Neural progenitor cell (in vitro differentiated cells): Measurements from ENCODE around the gene CPM. TPM values are rescaled to one million over a fixed set of nuclear protein-coding genes. Genes with fewer than 3 reads are reported as not detected.

Experiments
- DNase-seq: peaks from one replicate; pipeline ENCODE4 v3.0.0-alpha.2; 2016; ENCODE audit warnings: low spot score
- H2AFZ ChIP-seq: fragments of 200-600 bp; sonication (generic); replicated peaks from 2 replicates; pipeline ENCODE4 v1.6.1; 2016; ENCODE audit warnings: antibody characterized with exemption
- H3F3A ChIP-seq: fragments of 200-600 bp; sonication (generic); 2 replicates; pipeline ENCODE4 v1.6.1; 2016; ENCODE audit warnings: antibody characterized with exemption, low read depth
- H3K27ac ChIP-seq: fragments of 200-600 bp; sonication (generic); 2 replicates; pipeline ENCODE4 v1.5.1; 2016; ENCODE audit warnings: mild to moderate bottlenecking
- H3K27me3 ChIP-seq: fragments of 200-600 bp; sonication (generic); 2 replicates; pipeline ENCODE4 v1.6.1; 2016; ENCODE audit warnings: mild to moderate bottlenecking, moderate library complexity
- H3K36me3 ChIP-seq: fragments of 200-600 bp; sonication (generic); 2 replicates; pipeline ENCODE4 v1.5.1; 2016
- H3K4me1 ChIP-seq: fragments of 200-600 bp; sonication (generic); 2 replicates; pipeline ENCODE4 v1.6.1; 2016; ENCODE audit warnings: mixed run types
- H3K4me2 ChIP-seq: fragments of 200-600 bp; sonication (generic); 2 replicates; pipeline ENCODE4 v1.6.1; 2016
- H3K4me3 ChIP-seq: fragments of 200-600 bp; sonication (generic); 2 replicates; pipeline ENCODE4 v1.5.1; 2016
- H3K79me2 ChIP-seq: fragments of 200-600 bp; sonication (generic); 2 replicates; pipeline ENCODE4 v1.6.1; 2016; ENCODE audit warnings: low read depth
- H3K9ac ChIP-seq: fragments of 200-600 bp; sonication (generic); 2 replicates; pipeline ENCODE4 v1.6.1; 2016
- H3K9me3 ChIP-seq: fragments of 200-600 bp; sonication (generic); 2 replicates; pipeline ENCODE4 v1.5.1; 2016; ENCODE audit warnings: low read depth
- H4K20me1 ChIP-seq: fragments of 200-600 bp; sonication (generic); 2 replicates; pipeline ENCODE4 v1.6.1; 2016; ENCODE audit warnings: low read depth
- H3K27ac Mint-ChIP-seq: 3 replicates; pipeline ENCODE4 v1.8.0; 2021; ENCODE audit warnings: mixed read lengths
- H3K27me3 Mint-ChIP-seq: 2 replicates; pipeline ENCODE4 v1.8.0; 2022; ENCODE audit warnings: low read depth, mild to moderate bottlenecking, inconsistent platforms, moderate library complexity, mixed read lengths; ENCODE audit not compliant: insufficient read depth
- H3K36me3 Mint-ChIP-seq: 3 replicates; pipeline ENCODE4 v1.8.0; 2021; ENCODE audit warnings: mixed read lengths
- H3K4me1 Mint-ChIP-seq: 3 replicates; pipeline ENCODE4 v1.8.0; 2021; ENCODE audit warnings: mixed read lengths
- H3K4me3 Mint-ChIP-seq: 3 replicates; pipeline ENCODE4 v1.8.0; 2021; ENCODE audit warnings: mild to moderate bottlenecking, moderate library complexity, mixed read lengths
- H3K9me3 Mint-ChIP-seq: 3 replicates; pipeline ENCODE4 v1.8.0; 2020; ENCODE audit warnings: mixed read lengths
- EZH2 ChIP-seq: fragments of 200-600 bp; sonication (generic); IDR thresholded peaks from 2 replicates; pipeline ENCODE4 v1.6.1; 2017; ENCODE audit warnings: antibody characterized with exemption, mild to moderate bottlenecking, moderate library complexity
- EZH2phosphoT487 ChIP-seq: fragments of 200-600 bp; sonication (generic); IDR thresholded peaks from 2 replicates; pipeline ENCODE4 v1.6.1; 2017; ENCODE audit warnings: antibody characterized with exemption
- total RNA-seq: library from RNA; depleted of rRNA; stranded (reverse); fragments of >200 nt; gene quantifications from 2 replicates; pipeline ENCODE4 v1.2.3, GENCODE V29; 2015; ENCODE audit warnings: low replicate concordance
- TF ChIP-seq, protein P1 (sequence below): fragments of 200-600 bp; sonication (generic); IDR thresholded peaks from 2 replicates; pipeline ENCODE4 v1.5.1; 2017; ENCODE audit warnings: antibody characterized with exemption, mild to moderate bottlenecking

The CPM gene
- total RNA-seq, 1 donor from 2014 or later = 0.02 TPM

DNA sequence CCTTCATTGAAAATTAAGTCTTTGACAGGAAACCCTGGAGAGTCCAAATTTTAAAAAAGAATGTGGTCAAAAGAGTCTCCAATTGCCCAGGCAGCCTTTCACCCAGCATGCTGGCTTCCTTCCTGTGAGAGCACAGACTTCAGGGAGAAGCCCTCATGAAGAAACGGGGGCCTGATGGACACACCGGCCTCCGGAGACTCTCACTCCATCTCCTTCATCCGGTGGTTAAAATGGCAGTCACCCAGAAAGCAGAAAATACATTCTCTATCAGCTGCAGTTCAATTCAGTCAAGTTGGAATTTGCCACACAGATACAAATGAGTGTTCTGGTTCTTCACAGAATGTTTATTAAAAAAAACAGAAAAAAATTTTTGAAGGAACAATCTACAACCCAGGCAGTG lies 56.5 kb downstream of the CPM start:
- no peaks in the 10 kb centered on the region for H3K36me3 ChIP-seq
- no peaks in the 10 kb centered on the region for H3K4me1 ChIP-seq
- Mint-ChIP-seq H3K27me3 (peaks cover 3% of the 10 kb centered on the region), H3K9me3 (peaks cover 8% of the 10 kb centered on the region), H3K36me3 (no peaks in the 10 kb centered on the region), H3K4me3 (no peak overlapping the region), H3K4me1 (peaks cover 11% of the 10 kb centered on the region), H3K27ac (peak overlapping the region; percentile 89)
- no peak overlapping the region for H3K9ac ChIP-seq
- TF ChIP-seq, protein P1, sequence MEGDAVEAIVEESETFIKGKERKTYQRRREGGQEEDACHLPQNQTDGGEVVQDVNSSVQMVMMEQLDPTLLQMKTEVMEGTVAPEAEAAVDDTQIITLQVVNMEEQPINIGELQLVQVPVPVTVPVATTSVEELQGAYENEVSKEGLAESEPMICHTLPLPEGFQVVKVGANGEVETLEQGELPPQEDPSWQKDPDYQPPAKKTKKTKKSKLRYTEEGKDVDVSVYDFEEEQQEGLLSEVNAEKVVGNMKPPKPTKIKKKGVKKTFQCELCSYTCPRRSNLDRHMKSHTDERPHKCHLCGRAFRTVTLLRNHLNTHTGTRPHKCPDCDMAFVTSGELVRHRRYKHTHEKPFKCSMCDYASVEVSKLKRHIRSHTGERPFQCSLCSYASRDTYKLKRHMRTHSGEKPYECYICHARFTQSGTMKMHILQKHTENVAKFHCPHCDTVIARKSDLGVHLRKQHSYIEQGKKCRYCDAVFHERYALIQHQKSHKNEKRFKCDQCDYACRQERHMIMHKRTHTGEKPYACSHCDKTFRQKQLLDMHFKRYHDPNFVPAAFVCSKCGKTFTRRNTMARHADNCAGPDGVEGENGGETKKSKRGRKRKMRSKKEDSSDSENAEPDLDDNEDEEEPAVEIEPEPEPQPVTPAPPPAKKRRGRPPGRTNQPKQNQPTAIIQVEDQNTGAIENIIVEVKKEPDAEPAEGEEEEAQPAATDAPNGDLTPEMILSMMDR = no peak
- no peak for TF ChIP-seq EZH2
- no peak for TF ChIP-seq EZH2phosphoT487
- no peak for DNase-seq
- no peaks in the 10 kb centered on the region for H3F3A ChIP-seq
- H4K20me1 ChIP-seq = no peaks in the 10 kb centered on the region
- H2AFZ ChIP-seq = peak overlapping the region; percentile 51
- H3K4me2 ChIP-seq = no peak overlapping the region
- no peak overlapping the region for H3K27ac ChIP-seq
- no peaks in the 10 kb centered on the region for H3K9me3 ChIP-seq
- no peaks in the 10 kb centered on the region for H3K79me2 ChIP-seq
- no peaks in the 10 kb centered on the region for H3K27me3 ChIP-seq
- no peak overlapping the region for H3K4me3 ChIP-seq

DNA sequence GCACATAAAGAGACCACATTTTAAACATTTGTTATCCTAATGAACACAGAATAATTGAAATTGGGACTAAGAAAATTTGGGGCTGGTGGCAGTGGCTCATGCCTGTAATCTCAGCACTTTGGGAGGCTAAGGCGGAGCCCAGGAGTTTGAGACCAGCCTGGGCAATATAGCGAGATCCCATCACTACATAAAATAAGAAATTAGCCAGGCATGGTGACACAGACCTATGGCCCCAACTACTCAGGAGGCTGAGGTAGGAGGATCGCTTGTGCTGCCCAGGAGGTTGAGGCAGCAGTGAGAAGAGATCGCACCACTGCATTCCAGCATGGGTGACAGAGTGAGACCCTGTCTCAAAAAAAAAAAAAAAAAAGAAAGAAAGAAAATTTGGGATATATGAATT lies 59.7 kb downstream of the CPM start:
- Mint-ChIP-seq H3K36me3 (no peaks in the 10 kb centered on the region), H3K4me3 (no peak overlapping the region)
- TF ChIP-seq, protein P1 = no peak
- TF ChIP-seq EZH2phosphoT487 (no peak), EZH2 (no peak)

DNA sequence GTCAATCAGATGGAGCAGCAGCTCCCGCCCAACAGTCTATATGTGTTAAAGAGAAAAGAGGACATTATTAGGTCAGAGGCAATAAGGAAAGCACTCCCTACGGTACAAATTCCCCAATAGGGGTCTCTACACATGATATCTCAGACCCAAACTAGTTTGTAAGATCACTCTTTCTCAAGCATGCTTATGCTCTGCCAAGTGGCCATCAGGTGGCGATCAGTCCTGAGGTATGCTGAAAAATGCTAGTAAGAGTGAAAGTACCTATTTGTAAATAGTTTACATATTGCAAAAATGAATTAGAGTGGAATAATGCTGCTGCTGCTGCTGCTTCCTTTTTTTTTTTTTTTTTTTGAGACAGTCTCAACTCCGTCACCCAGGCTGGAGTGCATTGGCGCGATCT lies 61.0 kb downstream of the CPM start:
- peaks cover 4% of the 10 kb centered on the region for H3K9me3 Mint-ChIP-seq
- no peaks in the 10 kb centered on the region for H3K4me1 ChIP-seq
- no peak overlapping the region for H3K4me3 Mint-ChIP-seq

More for the DNA sequence above, 59.7 kb downstream of the CPM start:
- no peak overlapping the region for H3K4me2 ChIP-seq
- no peaks in the 10 kb centered on the region for H3F3A ChIP-seq
- H3K9me3 ChIP-seq = no peaks in the 10 kb centered on the region
- no peak for DNase-seq
- Mint-ChIP-seq H3K4me1 (peaks cover 11% of the 10 kb centered on the region), H3K27ac (no peak overlapping the region), H3K27me3 (peaks cover 3% of the 10 kb centered on the region), H3K9me3 (peaks cover 5% of the 10 kb centered on the region)
- no peaks in the 10 kb centered on the region for H3K4me1 ChIP-seq
- no peaks in the 10 kb centered on the region for H3K36me3 ChIP-seq
- no peak overlapping the region for H3K9ac ChIP-seq
- H4K20me1 ChIP-seq = no peaks in the 10 kb centered on the region
- H3K27ac ChIP-seq = no peak overlapping the region
- no peak overlapping the region for H2AFZ ChIP-seq
- H3K4me3 ChIP-seq = no peak overlapping the region
- no peaks in the 10 kb centered on the region for H3K79me2 ChIP-seq
- H3K27me3 ChIP-seq = no peaks in the 10 kb centered on the region

More for the DNA sequence above, 61.0 kb downstream of the CPM start:
- Histone ChIP-seq H3K79me2 (no peaks in the 10 kb centered on the region), H3K4me3 (no peak overlapping the region), H4K20me1 (no peaks in the 10 kb centered on the region), H3K27me3 (no peaks in the 10 kb centered on the region), H2AFZ (no peak overlapping the region), H3F3A (no peaks in the 10 kb centered on the region), H3K4me2 (no peak overlapping the region), H3K9me3 (no peaks in the 10 kb centered on the region), H3K9ac (no peak overlapping the region), H3K27ac (no peak overlapping the region), H3K36me3 (no peaks in the 10 kb centered on the region)
- peaks cover 8% of the 10 kb centered on the region for H3K4me1 Mint-ChIP-seq
- no peak overlapping the region for H3K27ac Mint-ChIP-seq
- peak; percentile 33 for DNase-seq
- peaks cover 3% of the 10 kb centered on the region for H3K27me3 Mint-ChIP-seq
- H3K36me3 Mint-ChIP-seq = no peaks in the 10 kb centered on the region
- no peak for TF ChIP-seq EZH2
- TF ChIP-seq, protein P1 = peak; percentile 46
